ENCODE data around the gene DGKG. TPM values are rescaled to one million over a fixed set of nuclear protein-coding genes. Genes with fewer than 3 reads are reported as not detected.

Gene DGKG
- total RNA-seq, 4 donors from 2014 or later: 0.79 to 4.0 (median 1.6) TPM

DNA sequence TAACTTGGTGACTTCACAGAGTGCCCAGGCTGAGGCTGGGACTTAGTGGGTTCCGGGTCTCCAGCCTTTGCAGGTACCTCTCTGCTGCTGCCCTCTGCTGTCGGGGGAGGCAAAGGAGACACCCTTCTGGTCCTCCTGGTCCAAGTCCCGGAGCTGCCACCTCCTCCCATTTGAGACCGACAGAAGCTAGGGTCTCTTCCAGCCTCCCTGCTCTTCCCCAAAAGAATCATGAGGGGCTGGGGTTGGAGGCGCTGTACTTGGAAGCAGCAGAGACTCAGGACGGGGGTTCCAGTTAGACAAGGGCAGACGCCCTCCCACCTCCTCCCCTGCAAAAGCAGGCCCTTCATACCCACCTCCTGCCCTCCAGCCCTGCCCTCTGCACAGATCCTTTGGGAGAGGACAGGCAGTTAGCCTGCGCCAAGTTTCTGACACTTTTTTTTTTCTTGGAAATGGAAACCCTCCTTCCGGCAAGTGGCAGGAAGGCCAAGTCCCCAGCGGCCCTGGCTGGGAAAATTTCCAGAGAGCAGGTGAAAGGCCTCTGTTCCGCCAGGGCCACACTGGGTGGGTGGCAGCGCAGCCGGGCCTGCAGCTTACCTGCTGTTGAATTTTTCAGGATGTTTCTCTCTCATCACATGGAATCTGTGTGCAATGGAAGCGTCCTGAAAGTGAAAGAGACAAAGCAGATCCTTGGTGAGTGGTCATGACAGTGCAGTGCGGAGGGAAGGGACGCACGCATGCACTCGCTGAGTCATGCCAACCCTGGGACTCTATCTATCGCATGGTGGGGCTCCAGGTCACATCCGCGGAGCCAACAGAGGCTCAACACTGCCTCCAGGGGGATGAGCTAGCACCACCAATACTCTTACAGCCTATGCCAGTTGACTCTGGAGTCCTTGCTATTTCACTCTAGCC lies 119.9 kb downstream of the DGKG start:
- H3K4me3 ChIP-seq: peak overlapping the region; percentile 31
- H3K9me3 ChIP-seq: no peaks in the 10 kb centered on the region
- H3K27ac ChIP-seq: no peak overlapping the region
- no peak for DNase-seq (ENCODE audit: low spot score in 2 of 2)
- WGBS: 31% methylated on average over 21 of the region's 21 CpGs
- TF ChIP-seq, protein P1, sequence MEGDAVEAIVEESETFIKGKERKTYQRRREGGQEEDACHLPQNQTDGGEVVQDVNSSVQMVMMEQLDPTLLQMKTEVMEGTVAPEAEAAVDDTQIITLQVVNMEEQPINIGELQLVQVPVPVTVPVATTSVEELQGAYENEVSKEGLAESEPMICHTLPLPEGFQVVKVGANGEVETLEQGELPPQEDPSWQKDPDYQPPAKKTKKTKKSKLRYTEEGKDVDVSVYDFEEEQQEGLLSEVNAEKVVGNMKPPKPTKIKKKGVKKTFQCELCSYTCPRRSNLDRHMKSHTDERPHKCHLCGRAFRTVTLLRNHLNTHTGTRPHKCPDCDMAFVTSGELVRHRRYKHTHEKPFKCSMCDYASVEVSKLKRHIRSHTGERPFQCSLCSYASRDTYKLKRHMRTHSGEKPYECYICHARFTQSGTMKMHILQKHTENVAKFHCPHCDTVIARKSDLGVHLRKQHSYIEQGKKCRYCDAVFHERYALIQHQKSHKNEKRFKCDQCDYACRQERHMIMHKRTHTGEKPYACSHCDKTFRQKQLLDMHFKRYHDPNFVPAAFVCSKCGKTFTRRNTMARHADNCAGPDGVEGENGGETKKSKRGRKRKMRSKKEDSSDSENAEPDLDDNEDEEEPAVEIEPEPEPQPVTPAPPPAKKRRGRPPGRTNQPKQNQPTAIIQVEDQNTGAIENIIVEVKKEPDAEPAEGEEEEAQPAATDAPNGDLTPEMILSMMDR (IDR thresholded peaks at IDR 0.05): peak in 1 of 2 donors; percentile 31
- no peak for TF ChIP-seq POLR2A (IDR thresholded peaks at IDR 0.05)
- no peaks in the 10 kb centered on the region for H3K27me3 ChIP-seq
- no peaks in the 10 kb centered on the region for H3K36me3 ChIP-seq
- peaks cover 13% of the 10 kb centered on the region for H3K4me1 ChIP-seq

DNA sequence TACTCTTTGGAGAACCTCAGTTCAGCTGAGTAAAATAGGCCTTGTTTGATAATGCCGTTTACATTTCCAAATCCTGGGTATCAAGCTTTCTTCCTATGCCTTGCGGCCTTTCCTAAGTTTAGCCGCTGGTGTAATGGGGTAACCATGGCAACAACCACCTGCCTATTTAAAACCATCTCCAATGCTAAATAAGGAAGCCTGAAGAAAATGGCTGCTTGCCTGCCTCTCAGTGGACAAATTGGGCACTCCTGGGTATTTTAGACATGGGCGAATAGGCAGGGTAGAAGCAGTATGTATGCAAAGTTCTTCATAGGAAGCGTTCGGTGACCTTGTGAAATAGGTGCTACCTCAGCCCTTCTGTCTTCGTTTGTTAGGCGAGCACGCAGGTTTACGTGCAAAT lies 122.7 kb downstream of the DGKG start:
- Histone ChIP-seq H3K9me3 (no peaks in the 10 kb centered on the region), H3K36me3 (no peaks in the 10 kb centered on the region), H3K4me3 (no peak overlapping the region), H3K4me1 (peaks cover 13% of the 10 kb centered on the region), H3K27ac (no peak overlapping the region), H3K27me3 (no peaks in the 10 kb centered on the region)
- TF ChIP-seq, protein P1 (IDR thresholded peaks at IDR 0.05): no peak
- TF ChIP-seq EP300 (IDR thresholded peaks at IDR 0.05) (no peak), POLR2A (IDR thresholded peaks at IDR 0.05) (no peak), POLR2AphosphoS5 (IDR thresholded peaks at IDR 0.05) (no peak)
- no peak for DNase-seq (ENCODE audit: low spot score in 2 of 2)
- 81% methylated on average over 10 of the region's 10 CpGs for WGBS

DNA sequence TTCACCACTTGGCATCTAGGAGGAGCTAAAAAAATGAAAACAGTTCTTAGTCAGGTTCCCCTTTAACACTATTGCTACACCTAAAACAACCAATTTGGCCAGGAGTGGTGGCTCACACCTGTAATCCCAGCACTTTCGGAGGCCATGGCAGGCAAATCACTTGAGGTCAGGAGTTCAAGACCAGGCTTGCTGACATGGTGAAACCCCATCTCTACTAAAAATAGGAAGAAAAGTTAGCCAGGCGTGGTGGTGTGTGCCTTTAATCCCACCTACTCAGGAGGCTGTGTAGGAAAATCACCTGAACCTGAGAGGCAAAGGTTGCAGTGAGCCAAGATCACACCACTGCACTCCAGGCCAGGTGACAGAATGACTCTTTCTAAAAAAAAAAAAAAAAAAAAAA lies 124.1 kb downstream of the DGKG start:
- 94% methylated on average over 2 of the region's 2 CpGs for WGBS
- TF ChIP-seq POLR2A (IDR thresholded peaks at IDR 0.05): no peak
- no peak for TF ChIP-seq EP300 (IDR thresholded peaks at IDR 0.05)
- TF ChIP-seq, protein P1 (IDR thresholded peaks at IDR 0.05): no peak
- TF ChIP-seq POLR2AphosphoS5 (IDR thresholded peaks at IDR 0.05): no peak

DNA sequence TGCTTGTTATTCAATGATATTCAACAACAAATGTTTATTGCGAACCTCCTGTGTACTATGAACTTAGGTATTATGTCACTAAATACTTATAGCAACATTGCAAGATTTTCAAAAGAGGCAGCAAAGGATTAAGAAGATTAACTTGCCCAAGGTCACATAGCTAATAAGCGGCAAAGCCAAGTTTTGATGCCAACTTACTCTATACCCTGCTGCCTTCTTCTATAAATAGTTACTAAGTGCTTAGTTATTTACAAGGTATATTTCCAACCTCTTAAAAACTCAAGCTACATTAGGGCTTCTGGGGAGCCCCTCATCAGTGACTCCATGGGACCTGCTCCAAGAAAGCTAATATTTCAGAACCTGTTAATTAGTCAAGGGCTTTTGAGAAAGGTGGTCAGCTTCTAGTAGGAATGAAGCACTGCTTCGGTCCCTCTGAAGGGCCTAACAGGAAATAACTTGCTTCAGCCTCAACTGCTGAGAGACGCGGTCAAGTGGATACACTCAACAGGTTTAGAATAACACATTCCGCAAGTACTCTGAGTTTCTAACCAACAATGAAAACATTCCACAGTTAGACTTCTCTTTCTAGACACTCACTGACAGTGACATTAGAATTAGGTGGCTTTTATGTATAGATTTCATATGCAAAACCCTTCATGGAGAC lies 125.5 kb downstream of the DGKG start:
- TF ChIP-seq, protein P1 (IDR thresholded peaks at IDR 0.05): no peak
- TF ChIP-seq EP300 (IDR thresholded peaks at IDR 0.05) (no peak), POLR2A (IDR thresholded peaks at IDR 0.05) (no peak), POLR2AphosphoS5 (IDR thresholded peaks at IDR 0.05) (no peak)
- Histone ChIP-seq H3K4me3 (no peak overlapping the region), H3K27ac (no peak overlapping the region), H3K36me3 (no peaks in the 10 kb centered on the region), H3K9me3 (no peaks in the 10 kb centered on the region), H3K4me1 (no peaks in the 10 kb centered on the region), H3K27me3 (no peaks in the 10 kb centered on the region)
- no peak for DNase-seq (ENCODE audit: low spot score in 2 of 2)
- WGBS: 70% methylated on average over 6 of the region's 6 CpGs

More for the DNA sequence above, 124.1 kb downstream of the DGKG start:
- DNase-seq (ENCODE audit: low spot score in 2 of 2): no peak
- Histone ChIP-seq H3K27ac (no peak overlapping the region), H3K9me3 (no peaks in the 10 kb centered on the region), H3K36me3 (no peaks in the 10 kb centered on the region), H3K27me3 (no peaks in the 10 kb centered on the region), H3K4me3 (no peak overlapping the region), H3K4me1 (peaks cover 13% of the 10 kb centered on the region)

DNA sequence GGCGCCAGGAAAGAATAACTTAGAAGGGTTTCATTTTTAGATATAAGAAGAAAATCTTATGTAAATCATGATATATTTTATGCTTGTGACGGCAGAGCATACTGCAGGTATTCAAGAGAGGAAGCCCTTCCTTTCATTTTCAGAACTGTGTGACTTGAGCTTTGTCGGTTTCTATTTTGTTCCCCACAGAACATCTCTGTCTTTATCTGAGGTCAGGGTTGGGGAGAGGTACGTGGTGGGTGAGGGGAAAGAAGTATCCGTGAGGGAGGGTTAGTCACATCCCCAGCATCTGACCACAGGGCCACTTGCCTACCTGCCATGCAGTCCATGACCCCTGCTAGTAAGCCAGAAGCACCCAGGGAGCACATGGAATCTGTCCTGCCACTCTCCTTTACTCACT lies 126.5 kb downstream of the DGKG start:
- TF ChIP-seq POLR2A (IDR thresholded peaks at IDR 0.05) (no peak), EP300 (IDR thresholded peaks at IDR 0.05) (no peak), POLR2AphosphoS5 (IDR thresholded peaks at IDR 0.05) (no peak)
- TF ChIP-seq, protein P1 (IDR thresholded peaks at IDR 0.05): no peak
- Histone ChIP-seq H3K4me1 (no peaks in the 10 kb centered on the region), H3K27ac (no peak overlapping the region), H3K27me3 (no peaks in the 10 kb centered on the region), H3K36me3 (no peaks in the 10 kb centered on the region), H3K4me3 (no peak overlapping the region), H3K9me3 (no peaks in the 10 kb centered on the region)
- 73% methylated on average over 5 of the region's 5 CpGs for WGBS
- no peak for DNase-seq (ENCODE audit: low spot score in 2 of 2)

Measured in suprapubic skin (tissue), 4 donors.